ENCODE results near the gene ACTG2.

GRCh38 chr2:73942664-73943063, 49.9 kb downstream of the ACTG2 start:
- TF ChIP-seq POLR2A (IDR thresholded peaks at IDR 0.05) (no peak), CTCF (IDR thresholded peaks at IDR 0.05) (no peak)

Data from adrenal gland (tissue), 5 donors.